GM12878 (cell line): ENCODE measurements around the gene IL17RB. TPM values are rescaled to one million over a fixed set of nuclear protein-coding genes. Genes with fewer than 3 reads are reported as not detected.

Experiments
- ASH2L ChIP-seq: fragments of 300-600, 200-600 bp; sonication (generic); IDR thresholded peaks from 2 replicates; pipeline ENCODE4 v1.6.1; 2017; ENCODE audit warnings: low read depth, mild to moderate bottlenecking, borderline replicate concordance
- CREB1 ChIP-seq: IDR thresholded peaks from 2 replicates; pipeline ENCODE4 v1.6.1; 2012; ENCODE audit warnings: low read depth, mild to moderate bottlenecking, inconsistent platforms
- HDGF ChIP-seq: fragments of 450-650 bp; IDR thresholded peaks from 2 replicates; pipeline ENCODE4 v1.6.1; 2016; ENCODE audit warnings: antibody characterized with exemption
- IRF3 ChIP-seq: fragments of 450-650 bp; IDR thresholded peaks from 2 replicates; pipeline ENCODE4 v1.6.1; 2014; ENCODE audit warnings: mild to moderate bottlenecking
- JUNB ChIP-seq: IDR thresholded peaks from 2 replicates; pipeline ENCODE4 v1.6.1; 2016; ENCODE audit warnings: antibody characterized with exemption, mild to moderate bottlenecking
- RAD21 ChIP-seq: IDR thresholded peaks from 2 replicates; pipeline ENCODE4 v1.6.1; 2011; ENCODE audit warnings: mild to moderate bottlenecking, low read depth, low read length, moderate library complexity; ENCODE audit not compliant: insufficient read depth
- SPI1 ChIP-seq: IDR thresholded peaks from 2 replicates; pipeline ENCODE4 v1.6.1; 2011; ENCODE audit warnings: low read depth, mild to moderate bottlenecking, low read length, moderate library complexity, borderline replicate concordance; ENCODE audit not compliant: insufficient read depth
- YBX1 ChIP-seq: fragments of 450-650 bp; IDR thresholded peaks from 2 replicates; pipeline ENCODE4 v1.6.1; 2016; ENCODE audit warnings: antibody characterized with exemption
- ZBTB40 ChIP-seq: fragments of 450-650 bp; IDR thresholded peaks from 2 replicates; pipeline ENCODE4 v1.6.1; 2016; ENCODE audit warnings: mild to moderate bottlenecking, moderate library complexity, borderline replicate concordance
- ZNF207 ChIP-seq: fragments of 450-650 bp; IDR thresholded peaks from 2 replicates; pipeline ENCODE4 v1.6.1; 2014; ENCODE audit warnings: antibody characterized with exemption, mild to moderate bottlenecking, borderline replicate concordance
- polyA plus RNA-seq, 11 experiments: library from polyadenylated mRNA; depleted of rRNA in 4 of 11; unstranded in 6 of 11; stranded (reverse) in 5 of 11; fragments of >200 nt; fragmentation: Nextera tagmentation in 4 of 11; fragmentation: Illumina TruSeq in 1 of 11; extraction: Ambion mirVana in 4 of 11; extraction: Trizol in 1 of 11; gene quantifications; 1 replicate in 1 of 11; 2 replicates in 10 of 11; pipeline versions ENCODE4 v1.2.1 to v1.2.3, GENCODE V29; 2011 to 2016; ENCODE audit warnings: inconsistent platforms in 2 of 11, missing spikeins in 2 of 11, low read depth in 1 of 11
- total RNA-seq, 4 experiments: library from RNA; depleted of rRNA in 3 of 4; stranded (reverse); fragments of >200 nt in 3 of 4; fragmentation: Illumina TruSeq in 1 of 4; extraction: Trizol in 1 of 4; gene quantifications; 2 replicates each; pipeline versions ENCODE4 v1.2.1 to v1.2.3, GENCODE V29; 2013 to 2021

Gene IL17RB
- total and polyA plus RNA-seq, 10 of the 15 experiments (the other 5 are each of a cell fraction or from before 2014, with no cell fraction given), result 1.9 to 17.2 (median 2.9) TPM

GRCh38 chr3:53822331-53822741 lies 24.0 kb upstream of the IL17RB start (continued):
- TF ChIP-seq ASH2L (no peak), RAD21 (no peak), JUNB (no peak), HDGF (no peak), CREB1 (no peak), ZNF207 (no peak), YBX1 (no peak), SPI1 (no peak), ZBTB40 (no peak), IRF3 (no peak)
